ENCODE measurements around the gene KCNK10.

KCNK10 gene

DNA sequence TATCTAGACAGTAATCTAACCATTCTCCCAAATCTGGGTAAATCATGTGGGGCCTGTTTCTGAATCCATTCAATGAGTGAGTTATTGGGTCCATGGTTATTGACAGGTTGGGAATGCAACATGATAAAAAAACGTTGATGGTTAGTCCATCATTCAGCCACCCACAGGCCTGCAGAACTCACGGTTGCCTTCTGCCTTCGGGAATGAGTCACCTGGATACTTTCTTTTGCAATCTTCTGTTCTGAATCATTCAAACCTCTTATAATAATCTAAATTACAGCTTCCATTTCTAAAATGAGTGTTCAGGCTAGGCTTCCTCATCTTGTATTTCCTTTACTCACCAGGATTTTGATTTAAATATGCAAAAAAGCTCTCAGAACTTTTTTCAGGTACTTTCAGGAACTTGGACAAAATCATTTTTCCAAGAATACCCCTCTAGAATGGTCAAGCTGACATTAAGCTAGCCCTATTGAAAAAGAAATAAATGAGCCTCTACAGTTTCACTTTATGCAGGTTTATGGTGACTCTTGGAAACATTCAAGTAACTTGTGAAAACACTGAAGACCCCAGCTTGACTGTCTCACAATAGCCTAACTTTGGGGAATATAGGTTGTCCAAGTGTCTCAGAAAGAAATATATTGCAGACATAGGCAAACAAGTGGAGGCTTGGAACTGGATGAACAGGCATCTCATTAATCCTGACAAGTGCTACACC, 94.4 kb downstream of the KCNK10 start:
- no peak for DNase-seq (ENCODE audit: low read depth, low spot score)

DNA sequence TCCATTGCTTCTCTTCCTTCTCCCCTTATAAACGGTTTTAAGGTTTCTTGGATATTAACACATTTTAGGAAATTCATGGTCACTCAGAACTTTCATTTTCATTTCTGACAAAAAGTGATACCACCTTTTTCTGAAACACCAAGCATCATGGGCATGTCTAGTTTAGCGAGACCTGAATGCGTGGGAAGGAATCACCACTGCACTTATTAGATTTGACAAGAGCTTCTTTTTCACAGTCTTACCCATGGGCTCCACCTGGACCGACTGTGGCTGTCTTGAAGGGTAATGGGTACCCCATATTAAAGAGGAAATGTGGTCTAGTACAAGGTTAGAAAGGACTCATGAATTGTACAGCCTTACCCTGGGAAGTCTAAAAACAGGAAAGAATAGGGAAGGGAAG, 95.4 kb downstream of the KCNK10 start:
- no peak for DNase-seq (ENCODE audit: low read depth, low spot score)

DNA sequence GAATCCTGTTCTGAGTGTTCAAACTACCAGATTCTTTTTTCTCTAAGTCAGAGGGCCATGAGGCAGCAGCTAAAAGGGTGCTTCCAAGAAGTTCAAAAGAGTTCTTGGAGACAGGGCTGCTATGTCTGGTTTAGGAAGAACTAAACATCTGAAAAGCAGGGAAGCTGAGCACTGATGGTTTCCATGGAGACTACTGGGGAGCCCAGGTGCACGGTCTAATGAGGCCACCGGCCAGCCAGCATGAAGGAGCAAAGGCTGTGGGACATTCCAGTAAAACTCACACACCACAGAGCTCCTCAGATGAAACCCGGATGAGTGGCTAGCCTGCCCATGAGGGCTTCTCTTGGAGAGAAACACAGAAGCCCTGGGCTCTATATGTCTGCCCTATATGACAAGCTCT, 97.3 kb downstream of the KCNK10 start:
- DNase-seq (ENCODE audit: low read depth, low spot score), result no peak

DNA sequence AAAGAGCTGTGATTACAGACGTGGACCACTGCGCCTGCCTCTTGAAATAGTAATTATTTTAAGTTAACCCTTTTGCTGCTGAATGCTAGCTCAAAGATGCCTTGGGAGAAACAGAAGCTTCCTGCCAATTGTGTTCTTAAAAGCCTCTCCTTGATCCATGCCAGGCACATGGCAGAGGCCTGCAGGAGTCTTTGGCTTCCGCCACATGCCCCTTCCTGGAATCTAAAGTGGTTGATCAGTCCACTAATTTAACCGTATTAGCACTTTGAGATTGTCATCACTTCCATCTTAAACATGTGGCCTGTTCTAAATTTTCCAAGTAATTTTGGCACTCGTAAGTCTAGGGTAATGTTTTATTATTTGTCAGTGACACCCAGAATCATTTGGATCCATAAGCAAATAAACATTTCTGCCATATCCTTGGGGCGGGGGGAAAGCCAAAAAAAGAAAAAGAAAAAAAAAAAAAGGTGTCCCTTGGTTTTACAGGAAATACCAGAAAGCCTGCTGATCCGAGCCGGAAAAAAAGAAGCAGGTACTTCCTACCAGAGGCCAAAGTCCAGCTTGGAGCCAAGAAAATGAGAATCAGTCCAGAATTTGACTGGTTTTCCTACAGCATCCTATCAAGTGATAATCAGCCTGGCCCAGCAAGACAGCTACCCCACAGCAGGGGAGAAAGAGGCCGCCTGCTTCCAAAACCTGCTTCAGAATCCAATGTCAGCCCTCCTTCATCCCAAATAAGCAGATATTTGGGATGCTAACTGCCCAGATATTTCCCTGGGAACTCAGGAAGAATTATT, 104.8 kb downstream of the KCNK10 start:
- DNase-seq (ENCODE audit: low read depth, low spot score), result no peak

DNA sequence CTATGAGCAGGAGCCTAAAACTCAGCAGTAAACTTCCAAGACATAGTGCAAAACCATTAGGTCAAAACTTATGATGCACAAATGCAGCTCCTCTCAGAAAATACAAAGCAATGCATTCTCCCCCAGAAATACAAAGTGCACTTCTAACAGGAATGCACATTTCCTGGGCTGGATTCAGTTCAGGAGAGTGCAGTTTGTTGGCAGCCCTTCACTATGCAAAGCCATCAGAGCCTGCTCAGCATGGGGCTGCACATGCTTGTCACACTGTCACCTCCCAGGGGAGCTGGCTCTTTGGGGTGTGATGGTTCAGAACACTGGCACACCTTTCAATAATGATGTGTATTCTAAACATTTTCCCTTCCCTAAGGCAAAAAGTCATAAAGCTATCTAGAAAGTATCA, 110.4 kb downstream of the KCNK10 start:
- DNase-seq (ENCODE audit: low read depth, low spot score), result no peak

DNA sequence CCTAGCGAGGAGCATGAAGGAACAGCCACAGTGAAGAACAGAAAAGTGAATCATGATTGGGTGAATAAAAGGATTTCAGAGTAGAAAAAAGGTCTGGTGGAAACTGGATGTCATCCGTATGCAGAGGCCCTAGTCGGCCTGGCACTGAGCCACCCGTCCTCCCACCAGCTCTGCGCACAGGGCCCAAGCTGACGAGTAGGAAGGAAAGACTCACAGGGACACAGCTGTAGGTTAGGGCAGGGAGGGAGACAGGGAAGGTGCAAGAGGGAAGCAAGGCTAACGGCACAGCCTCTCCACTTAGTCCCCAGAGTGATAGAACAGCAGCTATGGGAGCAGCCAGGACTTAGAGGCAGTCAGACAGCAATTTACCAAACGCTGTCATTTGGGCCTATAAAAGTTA, 112.6 kb downstream of the KCNK10 start:
- DNase-seq (ENCODE audit: low read depth, low spot score), result no peak

DNA sequence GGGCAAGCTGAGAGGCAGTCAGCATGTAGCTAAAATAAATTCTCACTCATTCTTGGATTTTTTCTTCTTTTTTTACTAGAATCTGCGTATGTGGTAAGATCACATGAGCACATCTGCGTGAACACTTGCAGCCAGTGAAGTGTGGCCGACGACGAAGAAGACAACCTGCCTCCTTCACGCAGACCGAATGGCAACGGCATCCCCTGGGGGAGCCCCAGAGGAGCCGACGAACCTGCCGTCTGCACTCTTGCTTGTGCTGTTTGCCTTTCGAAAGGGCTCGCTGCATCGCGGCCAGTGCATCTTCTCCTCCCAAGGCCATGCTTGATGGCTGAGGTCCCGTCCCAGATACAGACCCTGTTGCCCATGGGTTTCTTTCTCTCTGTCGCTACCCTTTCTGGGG, 113.8 kb downstream of the KCNK10 start:
- DNase-seq (ENCODE audit: low read depth, low spot score), result no peak

DNA sequence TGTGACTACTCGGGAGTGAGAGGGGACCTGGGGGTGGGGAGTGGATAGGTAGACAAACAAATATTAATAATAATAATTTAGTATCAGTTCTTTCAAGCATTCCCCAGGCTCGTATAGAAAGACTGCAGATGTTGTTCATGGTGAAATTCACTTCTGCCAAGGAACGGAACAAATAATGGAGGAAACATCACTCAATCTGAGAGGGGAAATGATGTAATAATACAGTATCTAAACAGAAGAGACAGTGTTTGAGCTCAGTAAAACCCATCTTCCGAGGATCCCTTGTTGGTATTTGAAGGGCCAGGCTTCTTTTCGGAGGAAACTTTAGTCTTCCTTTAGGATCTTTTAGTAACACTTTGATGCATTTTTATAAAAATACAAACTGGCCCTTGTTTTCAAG, 114.2 kb downstream of the KCNK10 start:
- no peak for DNase-seq (ENCODE audit: low read depth, low spot score)

DNA sequence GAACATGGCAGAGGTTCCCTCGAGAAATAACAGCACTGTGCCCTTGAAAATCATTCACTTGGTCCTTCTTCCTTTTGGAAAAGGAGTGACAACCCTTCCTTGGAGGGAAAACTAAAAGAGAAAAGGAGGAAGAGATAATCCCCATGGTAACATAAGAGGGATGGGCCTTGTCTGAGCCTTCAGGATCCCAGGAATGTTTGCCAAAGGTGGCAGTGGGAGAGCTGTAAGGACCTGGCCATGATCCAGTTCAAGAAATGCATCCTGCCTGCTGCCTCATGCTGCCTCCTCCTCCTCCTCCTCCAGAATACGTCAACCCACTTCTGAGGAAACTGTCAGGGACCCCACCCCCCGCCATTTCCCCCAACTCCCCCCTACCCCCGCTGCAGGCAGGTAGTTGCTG, 118.8 kb downstream of the KCNK10 start:
- no peak for DNase-seq (ENCODE audit: low read depth, low spot score)

DNA sequence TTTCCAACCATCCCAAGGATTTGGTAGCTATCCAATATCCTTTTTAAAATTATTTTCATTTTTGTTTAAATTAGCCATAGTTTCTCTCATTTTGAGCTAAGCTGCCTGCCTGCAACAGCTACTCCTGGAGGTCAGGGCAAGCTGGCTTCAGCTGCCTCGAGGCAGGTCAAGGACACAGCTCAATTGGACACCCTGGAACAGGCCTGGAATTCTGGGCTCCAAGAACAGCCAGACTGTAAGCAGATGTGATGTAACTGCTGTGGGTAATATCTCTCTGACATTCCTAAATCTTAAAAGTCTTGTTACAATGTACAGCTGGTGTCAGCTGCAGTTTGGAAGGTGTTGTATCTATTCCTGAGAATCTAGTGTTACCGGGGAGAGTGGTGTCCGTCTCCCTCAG, 119.8 kb downstream of the KCNK10 start:
- DNase-seq (ENCODE audit: low read depth, low spot score), result no peak

DNA sequence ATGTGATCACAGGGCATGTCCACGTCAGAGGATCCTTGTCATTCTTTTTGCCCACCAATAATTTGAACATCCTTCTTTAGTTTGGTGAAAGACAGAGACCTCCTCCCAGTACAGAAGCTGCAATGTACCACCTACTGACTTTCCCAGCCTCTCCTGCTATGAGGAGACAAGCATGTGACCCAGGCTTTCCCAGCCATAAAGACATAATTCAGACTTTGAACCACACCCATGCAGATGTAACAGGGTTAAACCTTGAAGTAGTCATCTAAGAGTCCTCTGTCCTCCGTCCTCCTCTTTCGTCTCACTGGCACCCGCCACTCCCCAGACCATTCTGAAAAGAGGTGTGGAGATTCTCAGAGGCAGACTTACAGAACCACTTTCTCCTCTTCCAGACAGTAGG, 120.8 kb downstream of the KCNK10 start:
- DNase-seq (ENCODE audit: low read depth, low spot score), result no peak

DNA sequence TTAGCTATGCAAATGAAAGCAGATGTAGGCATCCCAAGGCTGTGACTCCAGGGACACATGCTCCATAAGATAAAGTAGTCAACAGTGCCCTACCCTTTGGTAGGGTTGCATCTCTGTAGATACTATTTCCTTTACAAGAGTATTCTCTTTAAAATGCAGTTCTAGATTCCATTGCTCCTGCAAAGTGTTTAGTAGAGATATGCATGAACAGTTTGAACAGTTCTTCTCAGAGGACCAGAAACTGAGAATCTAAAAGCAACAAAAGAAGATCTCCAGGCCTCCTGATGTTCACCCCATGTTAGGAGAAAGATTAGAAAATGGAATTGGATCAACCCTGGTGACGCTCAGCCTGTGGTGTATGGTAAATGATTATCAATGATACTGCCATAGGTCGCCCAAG, 121.2 kb downstream of the KCNK10 start:
- DNase-seq (ENCODE audit: low read depth, low spot score), result no peak

DNA sequence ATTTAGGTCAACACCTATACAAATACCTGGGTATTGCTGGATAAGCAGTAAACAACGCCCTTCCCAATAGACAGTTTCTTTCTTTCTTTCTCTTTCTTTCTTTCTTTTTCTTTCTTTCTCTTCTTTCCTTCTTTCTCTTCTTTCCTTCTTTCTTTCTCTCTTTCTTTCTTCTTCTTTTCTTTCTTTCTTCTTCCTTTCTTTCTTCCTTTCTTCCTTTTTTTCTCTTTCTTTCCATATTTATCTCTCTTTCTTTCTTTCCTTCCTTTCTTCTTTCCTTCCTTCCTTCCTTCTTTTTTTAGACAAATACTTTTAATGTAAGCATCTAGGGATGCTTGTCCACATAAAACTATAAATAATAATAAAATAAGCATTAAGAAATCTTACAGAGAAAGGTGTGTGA, 123.2 kb downstream of the KCNK10 start:
- no peak for DNase-seq (ENCODE audit: low read depth, low spot score)

DNA sequence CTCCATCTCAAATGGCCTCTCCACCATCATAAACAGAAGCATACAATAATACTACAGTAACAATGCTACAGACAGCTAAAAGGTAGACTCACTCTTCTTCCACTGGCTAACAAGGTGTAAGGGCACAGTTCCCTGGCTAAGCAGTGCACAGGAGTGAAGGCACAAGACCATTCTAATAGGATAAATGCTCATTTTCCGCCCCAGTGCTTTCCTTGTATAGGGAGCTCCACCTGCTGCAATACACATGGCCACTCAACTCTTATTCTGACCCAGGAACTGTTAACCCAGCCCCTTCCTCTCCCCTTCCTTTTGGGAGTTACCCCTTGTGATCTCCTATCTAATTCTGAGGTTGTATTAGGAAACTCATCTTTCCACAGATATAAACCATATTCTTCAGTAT, 124.6 kb downstream of the KCNK10 start:
- no peak for DNase-seq (ENCODE audit: low read depth, low spot score)

DNA sequence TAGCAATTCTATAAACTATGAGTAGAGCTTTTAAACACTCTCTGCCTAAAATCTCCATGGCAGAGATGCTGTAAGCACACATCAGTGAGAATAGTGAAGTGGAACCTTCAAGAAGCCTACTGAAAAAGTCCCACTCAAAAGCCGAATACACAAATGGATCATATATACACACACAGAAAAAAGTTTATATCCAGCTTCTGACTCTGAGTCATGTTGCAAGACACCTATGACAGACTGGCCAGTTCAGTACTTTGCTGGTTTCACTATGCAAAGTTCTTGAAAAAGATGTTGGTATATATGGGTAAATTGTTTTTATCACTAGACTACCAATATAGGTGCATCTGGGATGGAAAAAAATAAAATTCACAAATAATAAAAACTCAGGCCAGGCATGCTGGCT, 126.1 kb downstream of the KCNK10 start:
- DNase-seq (ENCODE audit: low read depth, low spot score), result no peak

DNA sequence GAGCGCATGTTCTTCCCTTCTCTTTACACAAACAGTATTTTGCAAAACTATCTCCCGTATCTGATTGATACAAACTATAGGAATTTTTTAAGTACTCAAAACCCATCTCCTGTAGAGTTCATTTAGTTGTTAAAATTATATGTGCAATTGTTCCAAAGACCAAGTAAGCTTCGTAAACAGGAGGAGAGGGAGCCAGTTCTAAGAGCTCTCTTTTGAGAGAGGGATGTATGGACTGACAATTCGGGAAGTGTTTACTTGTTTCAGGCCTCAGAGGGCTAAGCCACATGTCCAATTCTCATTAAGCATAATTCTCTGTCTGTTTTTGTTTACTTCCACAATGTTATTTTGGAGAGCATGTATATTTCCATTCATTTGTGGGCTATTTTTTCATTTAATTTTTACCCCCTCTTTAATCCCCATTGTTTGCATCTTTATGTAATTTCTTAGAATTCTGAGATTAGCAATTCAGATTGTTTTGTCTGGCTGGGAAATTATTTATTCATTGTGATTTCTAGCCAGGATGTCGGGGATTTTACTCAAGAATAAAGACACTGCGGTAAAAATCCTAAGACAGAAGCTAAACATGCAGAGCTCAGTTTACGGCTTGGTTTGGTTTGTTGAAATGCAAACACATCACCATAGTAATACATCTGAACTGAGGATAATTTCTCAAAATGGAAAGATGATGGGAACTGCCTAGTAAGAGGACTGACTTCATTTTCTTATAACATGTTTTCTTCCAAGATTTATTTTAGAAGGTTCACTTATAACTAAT, 126.8 kb downstream of the KCNK10 start:
- DNase-seq (ENCODE audit: low read depth, low spot score), result no peak

DNA sequence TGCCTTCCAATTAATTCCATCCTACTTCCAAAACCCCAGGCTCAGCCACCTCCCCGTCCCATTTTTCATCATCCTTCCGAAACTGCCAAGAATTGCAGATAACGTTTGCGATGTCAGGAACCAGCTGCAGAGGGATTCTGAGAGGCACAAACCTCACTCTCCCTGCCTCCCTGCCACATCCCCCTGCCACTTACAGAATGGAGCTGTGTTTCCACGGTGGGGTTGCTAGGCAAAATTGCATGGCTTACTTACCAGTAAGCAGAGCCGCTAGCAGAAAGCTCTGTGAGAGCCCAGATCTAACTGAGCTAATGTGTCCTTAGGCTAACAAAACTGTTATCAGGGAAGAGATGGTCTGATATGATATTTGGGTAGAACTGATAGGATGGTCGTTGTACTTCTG, 127.4 kb downstream of the KCNK10 start:
- DNase-seq (ENCODE audit: low read depth, low spot score), result no peak

DNA sequence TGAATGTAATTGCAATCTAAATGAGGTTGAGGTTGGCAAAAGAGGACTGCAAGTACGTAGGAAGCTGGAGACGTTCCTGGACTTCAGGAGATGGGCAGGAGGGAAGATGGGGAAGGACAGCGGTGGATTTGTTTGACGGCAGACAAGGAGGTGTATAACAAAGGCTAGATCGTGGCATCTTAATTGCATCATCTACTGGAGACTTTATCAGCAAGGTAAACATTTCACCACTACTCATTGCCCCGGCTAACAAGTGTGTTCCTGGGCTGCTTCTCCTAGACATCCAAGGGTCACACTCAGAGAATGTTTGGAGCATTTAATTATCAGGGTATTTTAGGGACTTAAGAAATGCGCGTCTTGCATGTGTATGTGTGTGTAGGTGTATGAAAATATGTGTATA, 128.5 kb downstream of the KCNK10 start:
- DNase-seq (ENCODE audit: low read depth, low spot score), result no peak

DNA sequence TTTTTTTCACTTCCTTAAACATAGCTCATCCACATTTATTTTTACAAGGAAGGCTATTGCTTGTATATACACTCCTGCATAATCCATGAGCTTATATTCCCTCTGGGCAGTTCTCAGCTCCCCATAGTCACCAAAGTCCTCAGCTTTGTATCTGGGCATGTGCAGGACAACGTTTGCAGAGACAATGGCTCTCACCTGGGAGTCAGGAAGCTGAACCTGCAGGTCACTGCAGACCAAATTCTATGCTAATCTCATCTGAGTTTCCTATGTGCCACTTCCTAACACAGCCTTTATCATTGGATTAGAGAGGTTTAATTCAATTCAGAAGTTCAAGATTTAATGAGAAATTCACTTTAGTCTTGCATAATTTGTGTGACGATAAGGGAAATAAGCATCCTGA, 131.5 kb downstream of the KCNK10 start:
- no peak for DNase-seq (ENCODE audit: low read depth, low spot score)

DNA sequence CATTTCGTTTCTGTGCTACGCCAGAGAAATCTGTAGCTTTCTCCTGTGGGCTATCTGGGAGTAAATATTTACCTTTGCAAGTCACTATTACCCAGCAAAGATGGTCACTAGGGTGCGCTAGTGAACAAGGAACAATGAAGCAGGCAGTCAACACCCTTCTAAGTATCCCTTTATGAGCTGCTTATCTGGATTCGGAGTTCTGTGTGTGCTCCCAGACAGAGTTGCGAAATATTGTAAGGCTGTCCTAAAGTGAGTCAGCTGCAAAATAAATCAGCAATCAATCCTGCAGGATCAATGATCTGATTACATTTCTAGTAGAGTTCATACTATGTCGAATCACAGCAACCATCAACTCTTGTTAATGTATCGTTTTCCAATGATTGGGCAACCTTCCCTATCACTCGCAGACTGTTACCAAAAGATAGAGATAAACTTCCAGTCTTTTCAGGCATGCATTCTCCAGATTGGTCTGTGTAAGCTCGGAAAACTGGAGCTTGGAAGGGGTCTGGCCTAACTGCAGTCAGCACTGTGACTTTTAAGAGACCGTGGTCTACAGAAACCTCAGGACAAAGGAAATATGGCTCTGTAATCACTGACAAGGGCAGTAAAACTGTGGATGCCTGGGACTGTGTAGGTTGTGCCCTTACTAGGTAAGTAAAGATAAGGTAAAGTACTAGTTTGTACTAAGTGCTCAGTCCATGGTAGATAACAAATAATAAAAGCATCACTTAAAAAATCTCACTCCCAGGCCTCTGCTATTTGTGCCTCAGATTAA, 133.5 kb downstream of the KCNK10 start:
- peak; percentile 24 for DNase-seq (ENCODE audit: low read depth, low spot score)

DNA sequence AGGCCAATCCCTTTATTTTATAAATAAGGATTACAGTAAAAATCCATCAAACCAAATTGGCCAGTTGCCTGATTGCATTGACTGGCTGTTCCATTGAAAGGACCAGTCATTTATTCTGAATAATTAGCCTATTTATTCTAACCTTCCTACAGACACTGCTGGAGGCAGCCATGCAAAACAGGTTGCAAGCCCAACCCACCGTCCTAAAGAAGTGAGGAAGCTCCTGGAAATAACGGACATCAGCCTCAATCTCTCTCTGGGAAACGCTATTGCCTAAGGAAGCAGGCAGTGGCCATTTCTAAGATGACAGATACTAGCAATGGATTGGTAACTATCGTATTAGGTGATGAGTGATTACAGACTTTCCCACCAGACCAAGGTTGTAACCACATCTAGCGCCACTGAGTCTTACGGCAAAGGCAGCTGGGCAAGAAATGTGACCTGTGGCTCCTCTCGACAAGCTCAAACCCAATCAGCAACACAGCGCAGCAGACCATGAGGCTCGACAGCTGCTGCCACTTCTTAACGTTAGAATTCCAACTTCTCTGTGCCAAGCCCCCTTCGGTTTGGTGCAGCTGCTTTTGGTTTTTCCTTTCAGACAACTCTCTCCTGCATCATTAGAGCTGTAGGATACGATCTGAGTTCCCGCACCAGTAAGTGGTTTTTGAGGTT, 134.2 kb downstream of the KCNK10 start:
- no peak for DNase-seq (ENCODE audit: low read depth, low spot score)
